Measurements from ENCODE around the gene PCDHB3.
"Not testable (repeated sequence)": the region's sequence is repeated elsewhere in the genome, so short reads cannot be mapped to it uniquely, and the experiment has no call there.

The PCDHB3 gene

DNA sequence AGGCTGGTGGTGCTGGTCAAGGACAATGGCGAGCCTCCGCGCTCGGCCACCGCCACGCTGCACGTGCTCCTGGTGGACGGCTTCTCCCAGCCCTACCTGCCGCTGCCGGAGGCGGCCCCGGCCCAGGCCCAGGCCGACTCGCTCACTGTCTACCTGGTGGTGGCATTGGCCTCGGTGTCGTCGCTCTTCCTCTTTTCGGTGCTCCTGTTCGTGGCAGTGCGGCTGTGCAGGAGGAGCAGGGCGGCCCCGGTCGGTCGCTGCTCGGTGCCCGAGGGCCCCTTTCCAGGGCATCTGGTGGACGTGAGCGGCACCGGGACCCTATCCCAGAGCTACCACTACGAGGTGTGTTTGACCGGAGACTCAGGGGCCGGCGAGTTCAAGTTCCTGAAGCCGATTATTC, 37.1 kb downstream of the PCDHB3 start:
- not testable (repeated sequence) for DNase-seq

DNA sequence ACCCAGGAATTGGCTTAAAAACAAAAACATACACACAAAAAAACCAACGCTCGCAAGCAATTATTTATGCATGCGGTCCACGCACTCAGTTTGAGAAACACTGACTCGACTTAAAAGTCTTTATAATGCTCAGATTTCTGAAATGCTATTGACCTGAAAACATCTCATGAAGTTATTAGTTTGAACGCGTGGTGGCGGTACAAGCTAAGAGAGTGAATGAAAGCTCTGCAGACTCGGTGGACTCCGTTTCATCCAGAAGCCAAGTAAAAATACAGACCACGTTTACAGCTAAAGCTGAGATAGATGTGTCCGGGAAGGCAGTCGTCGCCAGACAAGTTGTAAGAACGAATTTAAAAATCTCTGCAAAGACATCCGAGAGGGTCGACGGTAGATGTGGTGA, 49.5 kb downstream of the PCDHB3 start, which contains the start of gene PCDHB6:
TSS of gene PCDHB6 (plus strand) at position 246 of the 400 bp plus-strand sequence. CDS start 201 bp downstream, outside the sequence.
- DNase-seq: no peak

GRCh38 chr5:141150224-141150992, 50.1 kb downstream of the PCDHB3 start:
- DNase-seq: no peak

GRCh38 chr5:141150993-141151325, 50.7 kb downstream of the PCDHB3 start:
- DNase-seq: no peak

DNA sequence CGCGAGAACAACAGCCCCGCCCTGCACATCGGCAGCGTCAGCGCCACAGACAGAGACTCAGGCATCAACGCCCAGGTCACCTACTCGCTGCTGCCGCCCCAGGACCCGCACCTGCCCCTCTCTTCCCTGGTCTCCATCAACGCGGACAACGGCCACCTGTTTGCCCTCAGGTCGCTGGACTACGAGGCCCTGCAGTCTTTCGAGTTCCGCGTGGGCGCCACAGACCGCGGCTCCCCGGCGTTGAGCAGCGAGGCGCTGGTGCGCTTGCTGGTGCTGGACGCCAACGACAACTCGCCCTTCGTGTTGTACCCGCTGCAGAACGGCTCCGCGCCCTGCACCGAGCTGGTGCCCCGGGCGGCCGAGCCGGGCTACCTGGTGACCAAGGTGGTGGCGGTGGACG, 51.4 kb downstream of the PCDHB3 start:
- not testable (repeated sequence) for DNase-seq

GRCh38 chr5:141152096-141152495, 51.8 kb downstream of the PCDHB3 start:
- not testable (repeated sequence) for DNase-seq
